ENCODE data around the gene TRAF3IP1.

TRAF3IP1 gene

DNA sequence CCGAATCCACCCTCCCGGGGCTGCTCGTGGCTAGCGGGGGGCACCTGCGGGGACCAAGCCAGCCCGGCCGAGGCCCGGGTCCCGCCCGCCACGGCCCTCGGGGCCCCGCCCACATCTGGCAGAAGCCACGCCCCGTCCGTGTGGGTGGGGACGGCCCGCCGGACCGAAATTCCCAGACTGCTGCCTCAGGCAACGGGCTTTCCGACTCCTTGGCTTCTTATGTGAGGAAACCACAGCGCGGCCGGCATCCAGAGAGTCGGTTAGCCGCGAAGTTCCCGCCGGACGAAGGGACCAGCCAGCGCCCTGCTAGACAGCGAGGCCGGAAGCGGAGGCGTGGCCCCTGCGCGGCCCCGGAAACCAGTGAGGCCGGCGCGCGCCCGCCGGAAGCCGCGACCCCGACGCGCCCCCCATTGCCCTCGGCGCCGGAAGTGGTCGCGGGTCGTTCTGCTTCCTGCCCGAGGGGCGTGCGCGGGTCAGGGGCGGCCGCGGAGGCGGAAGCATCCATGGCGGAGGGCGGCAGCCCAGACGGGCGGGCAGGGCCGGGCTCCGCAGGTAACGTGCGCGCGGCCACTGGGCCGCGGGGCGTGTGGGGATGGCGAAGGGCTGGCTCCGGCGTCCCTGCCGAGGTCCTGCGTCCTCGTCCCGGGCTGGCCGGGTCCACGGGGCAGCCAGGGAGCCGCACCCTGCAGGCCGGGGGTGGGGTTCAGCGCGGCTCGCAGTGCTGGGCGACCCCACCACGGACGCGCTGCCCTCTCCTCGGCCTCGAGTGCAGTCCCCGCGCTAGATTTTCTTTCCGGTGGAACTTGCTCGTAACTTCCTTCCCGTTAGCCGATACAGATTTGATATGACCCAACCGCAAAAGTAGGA, 106.5 kb downstream of the TRAF3IP1 start, which contains the start of gene ASB1:
Gene ASB1, plus strand, starts transcription at position 360 of the 867 bp plus-strand sequence. Its CDS starts 144 bp downstream, at position 504.
- Mint-ChIP-seq H3K4me3 (peak within 1 kb of the TSS; percentile 91 to 99 (median 97)), H3K9me3 (peaks cover 15% of the 10 kb centered on the region)

DNA sequence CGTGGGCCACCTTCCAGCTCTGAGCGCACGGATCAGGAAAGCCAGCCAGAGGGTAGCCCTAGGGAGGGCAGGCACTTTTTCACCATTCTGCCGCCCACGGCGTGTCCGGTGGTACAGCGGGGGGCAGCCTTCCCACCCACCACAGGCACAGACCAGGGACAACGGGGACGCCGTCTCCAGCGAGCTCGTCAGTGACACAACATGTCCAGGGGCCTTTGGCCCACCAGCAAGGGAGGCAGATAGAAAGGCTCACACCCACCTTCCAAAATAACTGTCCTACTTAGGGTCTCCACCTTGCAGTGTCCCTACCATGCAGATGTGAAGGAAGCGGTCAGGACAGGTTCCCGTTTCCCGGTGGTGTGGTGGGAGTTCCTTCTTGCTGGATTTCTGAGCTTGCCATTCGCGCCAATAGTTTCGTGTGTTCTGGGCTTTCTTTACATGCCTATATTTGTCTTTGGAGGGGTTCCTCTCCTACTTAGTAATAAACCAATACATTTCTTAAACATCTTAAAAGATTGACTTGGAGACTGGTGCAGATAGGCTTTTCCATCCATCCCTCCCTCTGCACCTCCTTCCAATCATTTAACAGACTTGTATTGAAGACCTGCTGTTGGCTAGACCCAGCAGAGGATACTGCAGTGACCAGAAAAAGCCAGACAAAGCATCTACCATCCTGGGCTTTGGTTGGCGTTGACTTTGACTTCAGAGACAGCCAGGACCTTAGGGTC, 107.3 kb downstream of the TRAF3IP1 start:
- Mint-ChIP-seq H3K27me3 (ENCODE audit: low read depth) (no peaks in the 10 kb centered on the region), H3K4me1 (peaks cover 42% of the 10 kb centered on the region), H3K36me3 (ENCODE audit: low read depth) (peaks cover 43% of the 10 kb centered on the region), H3K9me3 (peaks cover 15% of the 10 kb centered on the region), H3K27ac (peak overlapping the region; percentile 83 to 100 (median 99)), H3K4me3 (peak overlapping the region; percentile 91 to 97 (median 93))
- TF ChIP-seq, protein P1, sequence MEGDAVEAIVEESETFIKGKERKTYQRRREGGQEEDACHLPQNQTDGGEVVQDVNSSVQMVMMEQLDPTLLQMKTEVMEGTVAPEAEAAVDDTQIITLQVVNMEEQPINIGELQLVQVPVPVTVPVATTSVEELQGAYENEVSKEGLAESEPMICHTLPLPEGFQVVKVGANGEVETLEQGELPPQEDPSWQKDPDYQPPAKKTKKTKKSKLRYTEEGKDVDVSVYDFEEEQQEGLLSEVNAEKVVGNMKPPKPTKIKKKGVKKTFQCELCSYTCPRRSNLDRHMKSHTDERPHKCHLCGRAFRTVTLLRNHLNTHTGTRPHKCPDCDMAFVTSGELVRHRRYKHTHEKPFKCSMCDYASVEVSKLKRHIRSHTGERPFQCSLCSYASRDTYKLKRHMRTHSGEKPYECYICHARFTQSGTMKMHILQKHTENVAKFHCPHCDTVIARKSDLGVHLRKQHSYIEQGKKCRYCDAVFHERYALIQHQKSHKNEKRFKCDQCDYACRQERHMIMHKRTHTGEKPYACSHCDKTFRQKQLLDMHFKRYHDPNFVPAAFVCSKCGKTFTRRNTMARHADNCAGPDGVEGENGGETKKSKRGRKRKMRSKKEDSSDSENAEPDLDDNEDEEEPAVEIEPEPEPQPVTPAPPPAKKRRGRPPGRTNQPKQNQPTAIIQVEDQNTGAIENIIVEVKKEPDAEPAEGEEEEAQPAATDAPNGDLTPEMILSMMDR (IDR thresholded peaks at IDR 0.05; ENCODE audit: unreplicated experiment in 3 of 3), result no peak

More for the DNA sequence above, 106.5 kb downstream of the TRAF3IP1 start, which contains the start of gene ASB1:
- peaks cover 44% of the 10 kb centered on the region for H3K4me1 Mint-ChIP-seq
- H3K36me3 Mint-ChIP-seq (ENCODE audit: low read depth), result peaks cover 38% of the 10 kb centered on the region
- TF ChIP-seq, protein P1 (IDR thresholded peaks at IDR 0.05; ENCODE audit: unreplicated experiment in 3 of 3), result no peak
- H3K27ac Mint-ChIP-seq, result peak within 1 kb of the TSS; percentile 99 to 100 (median 100)
- no peaks in the 10 kb centered on the region for H3K27me3 Mint-ChIP-seq (ENCODE audit: low read depth)

DNA sequence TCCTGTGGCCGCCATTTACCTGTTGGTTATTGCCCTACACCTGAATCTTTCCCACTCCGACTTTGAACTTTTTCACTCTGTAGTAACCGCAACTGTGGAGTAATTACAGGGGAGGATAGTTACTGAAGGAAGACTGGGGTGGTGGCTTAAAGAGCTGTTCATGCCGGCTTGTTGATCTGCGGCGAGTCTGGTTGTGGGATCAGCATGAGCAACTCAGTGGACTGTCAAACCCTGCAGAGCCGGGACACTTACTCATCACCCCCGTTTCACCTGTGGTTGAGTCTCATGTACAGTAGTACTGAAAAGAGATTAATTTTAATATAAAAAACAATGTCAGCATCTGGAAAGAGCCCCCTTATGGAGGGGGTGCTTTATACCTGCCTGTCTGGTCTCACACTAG, 108.5 kb downstream of the TRAF3IP1 start:
- H3K27ac Mint-ChIP-seq, result no peak overlapping the region
- TF ChIP-seq, protein P1 (IDR thresholded peaks at IDR 0.05; ENCODE audit: unreplicated experiment in 3 of 3), result no peak
- H3K4me1 Mint-ChIP-seq, result peaks cover 42% of the 10 kb centered on the region
- H3K9me3 Mint-ChIP-seq, result peaks cover 15% of the 10 kb centered on the region
- peak overlapping the region; percentile 91 to 97 (median 93) for H3K4me3 Mint-ChIP-seq
- peaks cover 53% of the 10 kb centered on the region for H3K36me3 Mint-ChIP-seq (ENCODE audit: low read depth)
- H3K27me3 Mint-ChIP-seq (ENCODE audit: low read depth), result no peaks in the 10 kb centered on the region

DNA sequence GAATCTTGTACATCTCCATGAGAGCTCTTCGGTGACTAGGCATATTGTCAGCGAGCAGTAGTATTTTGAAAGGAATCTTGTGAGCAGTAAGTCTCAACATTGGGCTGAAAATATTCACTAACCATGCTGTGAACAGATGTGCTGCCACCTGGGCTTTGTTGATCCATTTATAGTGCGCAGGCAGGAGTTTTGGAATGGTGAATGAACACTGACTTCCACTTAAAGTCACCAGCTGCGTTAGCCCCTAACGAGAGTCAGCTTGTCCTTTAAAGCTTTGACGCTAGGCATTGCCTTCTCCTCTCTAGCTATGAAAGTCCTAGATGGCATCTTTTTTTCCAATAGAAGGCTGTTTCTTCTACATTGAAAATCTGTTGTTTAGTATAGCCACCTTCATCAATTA, 110.5 kb downstream of the TRAF3IP1 start:
- peak overlapping the region in 2 of 3 experiments; percentile 32 to 78 for H3K4me3 Mint-ChIP-seq
- H3K4me1 Mint-ChIP-seq, result peaks cover 30% of the 10 kb centered on the region
- TF ChIP-seq, protein P1 (IDR thresholded peaks at IDR 0.05; ENCODE audit: unreplicated experiment in 3 of 3), result no peak
- no peaks in the 10 kb centered on the region for H3K27me3 Mint-ChIP-seq (ENCODE audit: low read depth)
- H3K36me3 Mint-ChIP-seq (ENCODE audit: low read depth), result peaks cover 67% of the 10 kb centered on the region
- peaks cover 15% of the 10 kb centered on the region for H3K9me3 Mint-ChIP-seq
- no peak overlapping the region for H3K27ac Mint-ChIP-seq

DNA sequence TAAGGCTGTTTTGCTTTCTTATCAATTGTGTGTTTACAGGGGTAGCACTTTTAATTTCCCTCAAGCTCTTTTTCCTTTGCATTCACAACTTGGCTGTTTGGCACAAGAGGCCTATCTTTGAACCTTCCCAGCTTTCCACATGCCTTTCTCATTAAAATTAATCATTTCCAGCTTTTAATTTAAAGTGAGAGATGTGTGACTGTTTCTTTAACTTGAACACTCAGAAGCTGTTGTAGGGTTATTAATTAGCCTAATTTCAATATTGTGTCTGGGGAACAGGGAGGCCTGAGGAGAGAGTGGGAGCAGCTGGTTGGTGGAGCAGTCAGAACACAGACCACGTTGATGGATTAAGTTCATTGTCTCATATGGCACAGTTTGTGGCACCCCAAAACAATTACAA, 111.1 kb downstream of the TRAF3IP1 start:
- Mint-ChIP-seq H3K27ac (peak overlapping the region in 2 of 3 experiments; percentile 30 to 67), H3K9me3 (peaks cover 15% of the 10 kb centered on the region), H3K4me1 (peaks cover 25% of the 10 kb centered on the region), H3K36me3 (ENCODE audit: low read depth) (peaks cover 72% of the 10 kb centered on the region), H3K4me3 (peak overlapping the region; percentile 32 to 67 (median 67)), H3K27me3 (ENCODE audit: low read depth) (no peaks in the 10 kb centered on the region)
- TF ChIP-seq, protein P1 (IDR thresholded peaks at IDR 0.05; ENCODE audit: unreplicated experiment in 3 of 3), result no peak
